Amygdala (tissue), 56 donors: ENCODE results near the gene NFATC1.

ENCODE experiments used
- DNase-seq, 56 donors: peaks; one replicate each; lab custom pipeline; 2025; lab: John Stamatoyannopoulos, UW

Gene NFATC1

DNA sequence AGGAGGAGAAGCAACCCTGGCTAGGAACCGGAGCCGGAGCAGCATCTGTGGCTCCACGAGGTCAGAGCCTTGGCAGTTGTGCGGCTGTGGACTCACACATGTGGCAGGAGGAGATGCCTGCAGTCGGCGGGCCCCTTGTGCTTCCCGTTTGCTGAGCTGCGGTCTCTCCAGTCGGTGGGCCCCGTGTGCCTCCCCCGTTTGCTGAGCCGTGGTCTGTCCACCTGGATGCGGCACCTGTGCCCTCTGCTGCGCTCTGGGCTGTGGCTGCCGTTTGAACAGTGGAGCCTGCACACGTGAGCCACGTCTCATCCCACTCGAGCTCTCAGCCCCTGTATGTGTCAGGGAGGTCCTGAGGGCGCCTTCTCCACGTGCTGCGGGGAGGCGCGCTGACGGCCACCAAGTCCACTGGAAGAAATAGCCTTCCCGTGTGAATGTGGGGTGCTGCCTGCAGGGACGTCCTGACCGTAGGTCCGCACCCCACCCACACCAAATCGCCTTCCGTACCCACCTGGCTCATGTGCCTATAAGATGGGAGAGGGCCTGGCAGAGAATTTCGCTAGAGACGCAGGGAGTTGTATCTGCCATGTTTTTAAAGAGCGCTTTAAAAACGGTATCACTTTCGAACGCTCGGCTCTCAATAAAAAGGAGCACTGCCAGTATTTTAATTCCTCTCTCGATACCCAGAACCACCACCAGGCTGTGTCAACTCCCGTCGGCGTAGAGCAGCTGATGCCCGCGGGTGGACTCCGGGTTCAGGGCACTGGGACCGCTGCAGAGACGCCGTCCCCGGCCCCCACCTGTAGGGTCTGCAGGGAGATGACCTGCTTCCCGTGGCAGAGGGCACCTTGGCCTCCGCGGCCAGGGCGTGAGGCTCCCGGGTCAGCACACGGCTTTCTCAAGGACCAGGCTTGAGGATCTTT is 117.0 kb downstream of the NFATC1 start:
- no peak for DNase-seq

DNA sequence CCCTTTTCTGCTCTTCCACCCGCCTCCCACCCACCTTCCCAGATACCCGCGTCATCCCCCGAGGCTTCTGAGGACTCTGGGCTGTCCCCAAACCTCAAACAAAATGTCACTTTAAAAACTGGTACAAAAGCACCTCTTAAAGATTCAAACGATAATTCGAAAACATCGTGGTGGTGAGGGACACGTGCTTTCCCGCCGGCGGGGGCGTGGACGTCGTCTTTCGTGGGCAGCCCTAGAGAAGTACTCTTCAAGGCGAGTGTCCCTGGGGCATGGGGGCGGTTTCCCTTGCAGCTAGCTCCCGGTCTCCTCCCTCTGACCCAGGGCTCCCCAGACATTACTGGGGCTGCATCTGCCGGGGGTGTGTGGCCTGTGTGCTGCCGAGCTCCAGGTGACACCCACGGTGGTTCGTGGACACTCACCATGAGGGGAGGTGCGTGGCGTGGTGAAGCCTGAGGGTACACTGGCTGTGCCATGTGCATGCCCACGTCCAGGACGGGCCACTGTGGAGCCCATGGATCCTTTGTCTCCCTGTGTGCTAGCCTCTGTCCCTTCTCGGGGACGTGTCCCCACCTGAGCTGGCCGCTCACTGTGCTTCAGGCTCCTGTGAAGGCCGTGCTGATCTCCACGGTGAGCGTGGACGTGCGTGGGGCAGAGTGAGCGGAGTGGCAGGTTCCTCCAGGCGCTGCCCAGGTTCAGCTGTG is 117.8 kb downstream of the NFATC1 start:
- DNase-seq = no peak

DNA sequence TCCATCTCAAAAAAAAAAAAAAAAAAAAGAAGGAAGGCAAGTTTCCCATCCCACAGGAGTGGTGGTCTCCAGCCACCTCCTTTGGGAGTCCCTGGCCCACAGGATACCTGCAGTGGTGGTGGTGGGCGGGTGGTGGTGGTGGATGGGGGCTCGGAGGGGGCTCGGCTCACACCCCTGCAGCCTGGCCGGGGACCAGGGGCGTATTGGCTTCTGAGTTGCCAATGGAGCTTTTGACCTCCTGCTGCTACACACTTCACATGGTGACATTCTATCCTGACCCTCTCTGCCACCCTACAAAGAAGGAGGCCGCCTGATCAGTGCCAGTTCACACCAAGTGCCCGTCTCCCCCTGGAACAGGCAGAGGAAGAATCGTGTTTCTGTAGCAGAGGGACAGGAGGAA is 119.6 kb downstream of the NFATC1 start:
- DNase-seq = no peak

DNA sequence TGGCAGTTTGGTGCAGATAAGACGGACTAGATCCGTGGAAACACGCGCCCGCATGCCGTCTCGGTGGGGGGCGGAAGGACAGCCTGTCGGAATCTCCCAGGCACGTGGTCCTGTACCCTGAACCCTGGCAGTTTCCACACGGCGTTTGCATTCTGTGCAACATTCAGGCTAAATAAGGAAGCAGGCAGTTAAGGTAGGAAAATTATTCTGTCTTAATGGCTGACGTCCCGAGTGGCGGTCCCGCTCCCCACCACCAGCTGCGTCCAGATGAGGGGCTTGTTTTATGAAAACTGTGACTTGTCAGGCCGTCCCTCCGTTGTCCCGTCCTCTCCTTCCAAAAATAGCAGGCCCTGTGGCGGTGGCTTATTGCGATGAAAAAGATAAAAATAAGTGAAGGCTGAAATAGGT is 120.2 kb downstream of the NFATC1 start:
- DNase-seq = no peak

DNA sequence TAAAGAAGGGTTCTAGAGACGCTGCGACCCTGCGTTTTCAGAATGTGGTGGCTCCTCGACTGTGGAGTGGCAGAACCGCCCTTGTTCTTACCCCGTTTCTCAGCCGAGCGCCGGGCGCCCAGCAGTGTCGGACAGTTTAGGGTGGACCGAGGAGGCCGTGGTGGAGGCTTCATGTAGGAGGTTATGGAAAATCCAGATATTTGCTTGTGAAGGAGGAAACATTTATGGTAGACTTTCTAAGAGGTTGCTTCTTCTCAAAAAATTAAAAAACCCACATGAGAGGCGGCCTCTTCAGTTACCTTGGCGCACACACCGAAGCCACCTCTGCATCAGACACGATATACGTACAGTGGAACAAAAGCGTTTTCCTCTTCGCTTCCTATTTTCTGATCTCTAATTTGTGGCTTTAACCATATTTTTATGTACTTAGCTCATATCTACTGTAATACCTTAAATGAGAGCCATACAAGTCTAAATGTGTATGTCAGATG is 120.8 kb downstream of the NFATC1 start:
- DNase-seq = no peak

DNA sequence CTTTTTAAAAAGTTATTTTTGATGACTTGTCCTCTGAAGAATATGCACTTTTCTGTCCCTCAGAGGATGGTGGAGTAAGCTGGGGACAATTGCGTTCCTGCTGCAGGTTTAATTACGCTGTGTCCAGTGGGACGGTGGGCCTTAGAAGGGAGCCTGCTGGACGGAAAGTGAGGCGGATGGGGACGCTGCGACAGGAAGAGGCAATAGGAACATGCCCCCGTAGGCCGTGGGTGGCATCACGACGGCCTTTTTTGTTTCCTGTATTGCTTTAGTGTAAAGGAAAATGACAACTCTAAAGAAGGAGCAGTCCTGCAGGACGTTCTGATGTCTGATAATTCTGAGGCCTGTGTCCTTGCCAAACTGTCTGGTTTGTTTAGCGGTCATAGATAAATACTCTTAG is 121.6 kb downstream of the NFATC1 start:
- no peak for DNase-seq

DNA sequence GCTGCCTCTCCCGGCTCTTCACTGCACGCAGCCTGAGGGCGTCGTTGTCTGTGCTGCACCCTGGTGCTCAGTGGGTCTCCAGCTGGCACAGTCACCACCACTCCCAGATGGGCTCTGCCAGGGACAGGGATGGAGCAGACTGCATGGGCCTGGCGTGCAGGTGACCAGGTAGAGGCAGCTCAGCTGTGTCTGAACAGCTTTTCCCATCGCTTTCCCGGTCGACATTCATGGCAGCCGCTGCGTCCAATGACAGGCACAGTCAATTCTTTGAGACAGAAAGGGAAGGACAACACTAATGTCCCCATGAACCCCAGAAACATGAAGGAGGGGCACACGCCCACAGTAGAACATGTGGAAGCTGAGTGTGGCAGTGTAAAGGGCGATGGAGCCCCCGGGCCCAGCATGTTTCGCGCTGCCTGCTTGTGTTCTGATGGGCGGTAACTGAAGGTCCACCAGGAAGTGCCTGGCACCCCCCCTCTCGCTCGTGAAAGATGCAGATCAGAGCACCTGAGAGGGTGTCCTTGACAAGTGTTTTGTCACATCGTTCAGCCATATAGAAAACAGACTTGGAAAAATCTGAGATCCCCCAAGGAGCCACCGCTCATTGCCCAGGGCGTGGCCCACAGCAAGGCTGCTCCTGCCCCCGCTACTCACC is 122.4 kb downstream of the NFATC1 start:
- DNase-seq = no peak

DNA sequence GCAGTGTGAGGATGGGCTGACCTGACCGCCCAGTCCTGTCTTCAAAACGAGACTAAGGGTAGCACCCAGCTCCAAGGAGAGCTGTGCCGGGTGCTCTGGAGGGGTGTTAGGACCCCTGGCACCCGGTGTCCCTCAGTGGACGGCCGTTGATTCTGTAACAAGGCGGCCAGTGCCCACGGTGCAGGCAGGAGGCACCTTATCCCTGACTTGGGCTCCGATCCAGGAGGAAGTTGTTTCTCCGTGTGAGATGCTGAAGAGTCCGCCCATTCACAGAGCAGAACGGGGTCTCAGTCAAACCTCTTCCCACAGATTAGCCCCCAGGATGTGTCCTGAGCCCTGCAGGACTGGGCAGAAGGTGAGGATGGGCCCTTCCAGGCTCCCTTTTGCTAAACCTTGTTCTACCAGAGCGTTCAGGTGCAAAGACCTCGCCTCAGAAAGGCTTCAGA is 123.0 kb downstream of the NFATC1 start:
- no peak for DNase-seq

DNA sequence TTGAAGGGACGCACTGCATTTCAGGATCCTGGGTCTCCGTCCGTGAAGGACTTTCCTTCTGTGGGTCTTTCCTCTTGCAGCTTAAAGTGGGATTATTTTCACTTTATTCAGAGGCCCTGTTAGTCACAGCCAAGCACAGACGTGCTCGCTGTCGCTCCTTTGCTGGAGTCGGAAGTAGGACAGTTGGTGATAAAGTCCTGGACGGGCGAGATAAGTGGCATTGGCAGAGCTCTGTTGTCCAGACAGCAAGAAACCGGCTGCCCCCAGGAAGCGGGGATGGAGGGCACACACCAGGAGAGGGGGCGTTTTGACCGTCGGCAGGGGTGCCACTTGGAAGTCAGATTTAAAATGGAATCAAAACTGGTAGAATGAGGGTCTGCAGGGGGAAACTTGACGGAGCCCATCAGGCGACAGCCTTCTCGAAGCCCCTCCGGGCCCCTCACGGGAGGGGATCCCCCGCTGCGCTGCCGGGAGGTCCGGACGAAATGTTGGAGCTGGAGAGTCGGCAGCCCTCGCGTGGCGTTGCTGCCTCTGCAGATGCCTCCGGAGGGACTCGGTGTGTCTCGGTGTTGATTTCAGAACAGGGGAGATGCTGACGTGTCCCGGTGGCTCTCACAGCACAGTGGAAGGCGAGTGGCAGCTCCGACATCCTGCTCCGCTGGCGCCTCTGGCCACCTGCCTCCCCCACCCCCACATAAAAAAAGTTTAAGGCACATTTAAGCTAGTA is 124.2 kb downstream of the NFATC1 start:
- DNase-seq = no peak

DNA sequence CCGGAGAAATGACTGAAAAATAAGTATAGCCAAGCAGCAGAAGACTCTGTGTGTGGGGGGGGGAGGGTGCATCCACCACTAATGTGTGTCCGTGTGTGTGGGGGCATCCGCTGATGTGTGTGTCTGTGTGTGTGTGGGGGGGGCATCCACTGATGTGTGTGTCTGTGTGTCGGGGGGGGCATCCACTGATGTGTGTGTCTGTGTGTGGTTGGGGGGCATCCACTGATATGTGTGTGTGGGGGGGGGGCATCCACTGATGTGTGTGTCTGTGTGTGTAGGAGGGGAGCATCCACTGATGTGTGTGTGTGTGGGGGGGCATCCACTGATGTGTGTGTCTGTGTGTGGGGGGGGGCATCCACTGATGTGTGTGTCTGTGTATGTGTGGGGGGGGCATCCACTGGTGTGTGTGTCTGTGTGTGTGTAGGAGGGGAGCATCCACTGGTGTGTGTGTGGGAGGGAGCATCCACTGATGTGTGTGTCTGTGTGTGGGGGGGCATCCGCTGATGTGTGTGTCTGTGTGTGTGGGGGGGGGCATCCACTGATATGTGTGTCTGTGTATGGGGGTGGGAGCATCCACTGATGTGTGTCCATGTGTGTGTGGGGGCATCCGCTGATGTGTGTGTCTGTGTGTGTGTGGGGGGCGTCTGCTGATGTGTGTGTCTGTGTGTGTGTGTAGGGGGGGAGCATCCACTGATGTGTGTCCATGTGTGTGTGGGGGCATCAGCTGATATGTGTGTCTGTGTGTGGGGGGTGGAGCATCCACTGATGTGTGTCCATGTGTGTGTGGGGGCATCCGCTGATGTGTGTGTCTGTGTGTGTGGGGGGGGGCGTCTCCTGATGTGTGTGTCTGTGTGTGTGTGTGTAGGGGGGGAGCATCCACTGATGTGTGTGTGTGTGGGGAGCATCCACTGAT is 125.0 kb downstream of the NFATC1 start:
- peak in 1 of 56 donors; percentile 34 for DNase-seq

DNA sequence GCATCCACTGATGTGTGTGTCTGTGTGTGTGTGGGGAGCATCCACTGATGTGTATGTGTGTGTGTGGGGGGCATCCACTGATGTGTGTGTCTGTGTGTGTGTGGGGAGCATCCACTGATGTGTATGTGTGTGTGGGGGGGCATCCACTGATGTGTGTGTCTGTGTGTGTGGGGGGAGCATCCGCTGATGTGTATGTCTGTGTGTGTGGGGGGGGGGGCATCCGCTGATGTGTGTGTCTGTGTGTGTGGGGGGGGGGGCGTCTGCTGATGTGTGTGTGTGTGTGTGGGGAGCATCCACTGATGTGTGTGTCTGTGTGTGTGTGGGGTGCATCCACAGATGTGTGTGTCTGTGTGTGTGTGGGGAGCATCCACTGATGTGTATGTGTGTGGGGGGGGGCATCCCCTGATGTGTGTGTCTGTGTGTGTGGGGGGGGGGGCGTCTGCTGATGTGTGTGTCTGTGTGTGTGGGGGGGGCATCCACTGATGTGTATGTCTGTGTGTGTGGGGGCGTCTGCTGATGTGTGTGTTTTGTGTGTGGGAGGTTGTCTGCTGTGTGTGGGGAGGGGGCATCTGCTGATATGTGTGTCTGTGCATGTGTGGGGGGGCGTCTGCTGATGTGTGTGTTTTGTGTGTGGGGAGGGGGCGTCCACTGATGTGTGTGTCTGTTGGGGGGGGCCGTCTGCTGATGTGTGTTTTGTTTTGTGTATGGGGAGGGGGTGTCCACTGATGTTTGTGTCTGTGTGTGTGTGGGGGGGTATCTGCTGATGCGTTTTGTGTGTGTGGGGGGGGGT is 125.9 kb downstream of the NFATC1 start:
- no peak for DNase-seq

DNA sequence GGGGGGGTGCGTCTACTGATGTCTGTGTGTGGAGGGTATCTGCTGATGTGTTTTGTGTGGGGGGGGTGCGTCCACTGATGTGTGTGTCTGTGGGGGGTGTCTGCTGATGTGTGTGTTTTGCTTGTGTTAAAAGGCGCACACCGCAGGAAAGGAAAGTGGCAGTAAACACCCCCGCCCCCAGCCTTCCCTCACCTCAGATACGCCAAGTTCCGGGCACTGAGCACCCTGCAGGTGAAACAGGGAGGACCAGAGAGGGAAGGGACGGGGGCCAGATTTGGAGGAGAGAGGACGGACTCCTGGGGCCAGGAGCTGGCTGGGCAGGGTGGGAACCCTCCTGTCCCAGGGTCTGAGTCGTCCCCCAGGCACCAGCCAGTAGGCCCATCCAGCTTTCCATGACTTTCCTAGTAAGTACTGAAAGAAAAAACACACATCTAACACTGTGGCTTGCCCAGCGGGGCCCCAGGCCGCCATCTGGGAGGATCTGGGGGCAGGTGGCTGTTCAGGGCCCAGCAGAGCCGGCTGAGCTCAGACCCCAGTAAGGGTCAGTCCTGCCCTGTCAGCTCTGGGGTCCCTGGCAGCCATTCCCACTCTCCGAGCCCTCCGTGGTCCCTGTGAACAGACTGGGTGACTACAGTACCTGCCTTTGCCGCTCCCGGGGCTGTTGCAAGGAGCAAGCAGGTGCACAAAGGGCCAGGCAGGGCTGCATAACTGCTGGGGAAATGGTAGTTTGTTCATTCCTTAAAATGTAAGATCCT is 126.9 kb downstream of the NFATC1 start:
- no peak for DNase-seq

DNA sequence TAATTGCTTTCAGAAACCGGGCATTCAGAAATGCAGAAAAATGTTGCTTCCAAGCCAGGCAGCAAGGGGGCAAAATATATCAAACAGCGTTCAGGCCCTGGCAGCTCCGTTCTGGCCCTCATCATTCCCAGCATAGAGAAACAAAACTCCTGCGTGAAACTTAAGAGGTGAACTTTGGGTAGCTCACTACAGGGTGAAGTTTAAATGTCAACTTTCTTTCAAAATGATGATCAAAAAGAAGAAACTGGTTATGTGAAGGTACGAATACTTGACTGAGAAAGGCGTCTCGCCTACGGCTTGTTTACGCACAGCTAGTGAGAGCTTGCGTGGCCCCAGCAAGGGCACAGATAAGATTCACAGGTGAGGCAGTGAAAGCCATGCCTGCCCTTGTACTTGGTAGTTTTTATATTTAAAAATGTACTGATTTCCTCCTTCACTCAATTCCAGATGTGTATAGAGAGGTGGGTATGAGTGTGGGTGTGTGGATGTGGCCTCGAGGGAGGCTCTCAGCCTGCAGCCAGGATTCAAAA is 127.5 kb downstream of the NFATC1 start:
- no peak for DNase-seq

DNA sequence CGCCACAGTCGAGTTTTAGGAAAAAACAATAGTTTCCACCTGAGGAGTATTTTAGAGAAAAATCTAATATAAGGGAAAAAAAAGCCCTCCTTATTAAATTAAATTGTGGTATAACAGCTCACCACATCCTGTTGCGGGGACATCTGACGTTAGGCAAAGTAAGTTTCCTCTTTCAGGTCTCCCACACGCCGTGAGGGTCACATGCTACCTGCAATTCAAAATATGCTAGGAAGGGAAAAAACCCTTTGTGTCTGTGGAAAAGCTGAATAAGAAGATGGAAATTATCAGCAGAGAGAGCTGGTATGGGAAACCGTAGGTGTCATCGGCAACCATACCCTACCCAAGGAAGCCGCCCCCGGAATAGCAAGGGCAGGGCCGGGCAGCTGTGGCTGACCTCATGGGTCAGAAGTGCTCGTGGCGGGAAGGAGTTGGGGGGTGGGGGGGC is 128.0 kb downstream of the NFATC1 start:
- no peak for DNase-seq

DNA sequence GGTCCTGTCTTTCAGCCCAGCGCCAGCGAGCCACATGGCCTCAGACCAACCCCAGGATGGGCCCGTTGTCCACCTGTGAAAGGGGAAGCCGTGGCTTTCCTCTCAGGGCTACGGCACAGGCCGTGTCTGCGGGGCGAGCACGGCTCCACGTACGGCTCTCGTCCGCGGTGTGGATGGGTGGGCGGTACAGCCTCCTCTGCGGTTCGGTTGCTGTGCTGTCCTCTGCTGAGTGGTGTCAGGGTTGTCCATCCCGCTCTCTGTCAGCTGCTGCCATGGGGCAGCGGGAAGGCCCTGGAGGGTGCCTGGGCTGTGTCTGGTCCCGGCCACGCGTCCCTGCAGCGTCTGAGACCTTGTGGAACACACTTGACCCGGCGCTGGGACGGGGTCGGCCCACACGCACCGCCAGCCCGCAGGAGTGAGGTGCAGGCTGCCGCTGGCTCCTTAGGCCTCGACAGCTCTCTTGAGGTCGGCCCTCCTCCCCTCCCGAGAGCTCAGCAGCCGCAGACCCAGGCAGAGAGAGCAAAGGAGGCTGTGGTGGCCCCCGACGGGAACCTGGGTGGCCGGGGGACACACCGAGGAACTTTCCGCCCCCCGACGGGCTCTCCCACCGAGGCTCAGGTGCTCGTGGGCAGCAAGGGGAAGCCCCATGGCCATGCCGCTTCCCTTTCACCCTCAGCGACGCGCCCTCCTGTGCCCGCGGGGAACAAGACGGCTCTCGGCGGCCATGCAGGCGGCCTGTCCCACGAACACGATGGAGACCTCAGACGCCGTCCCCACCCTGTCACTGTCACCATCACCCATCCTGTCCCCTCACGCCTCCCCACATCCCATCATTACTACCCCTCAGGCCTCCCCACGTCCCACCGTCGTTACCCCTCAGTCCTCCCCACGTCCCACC is 128.7 kb downstream of the NFATC1 start:
- DNase-seq = no peak
